Cardiac fibroblast (primary cell): ENCODE measurements around the gene ACAP2.
"Not testable (repeated sequence)": the region's sequence is repeated elsewhere in the genome, so short reads cannot be mapped to it uniquely, and the experiment has no call there.

ENCODE experiments used
- DNase-seq, 2 donors: peaks; one replicate each; pipeline versions ENCODE4 v3.0.0 to v3.0.0-alpha.2; 2010; ENCODE audit warnings: low read depth in 2 of 2
- H3K4me3 ChIP-seq, 2 donors: replicated peaks in 1 of 2; 1 replicate in 1 of 2; 2 replicates in 1 of 2; pipeline ENCODE4 v1.5.1; 2011; ENCODE audit warnings: low read depth in 2 of 2, low read length in 2 of 2, mild to moderate bottlenecking in 2 of 2, moderate library complexity in 1 of 2
- TF ChIP-seq, protein P1 (sequence below): IDR thresholded peaks from one replicate; pipeline ENCODE4 v1.5.1; 2011; ENCODE audit warnings: low read depth, mild to moderate bottlenecking, low read length, inconsistent platforms

ACAP2 gene

DNA sequence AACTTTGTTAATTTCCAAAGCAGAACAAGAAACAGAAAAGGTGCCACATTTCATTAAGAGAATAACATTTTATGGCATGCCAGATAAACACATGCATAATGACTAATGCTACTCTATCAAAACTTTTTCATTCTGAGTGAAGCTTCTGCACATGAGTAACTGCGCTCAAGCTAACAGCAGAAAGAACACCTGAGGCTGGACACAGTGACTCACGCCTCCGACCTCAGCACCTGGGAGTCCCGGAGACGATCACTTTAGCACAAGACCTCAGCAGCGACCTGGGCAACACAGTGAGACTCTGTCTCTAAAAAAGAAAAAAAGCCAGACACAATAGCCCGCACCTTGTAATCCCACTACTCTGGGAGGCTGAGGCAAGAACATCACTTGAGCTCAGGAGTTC, 70.6 kb downstream of the ACAP2 start:
- no peak for DNase-seq
- H3K4me3 ChIP-seq, result no peak overlapping the region
- TF ChIP-seq, protein P1, sequence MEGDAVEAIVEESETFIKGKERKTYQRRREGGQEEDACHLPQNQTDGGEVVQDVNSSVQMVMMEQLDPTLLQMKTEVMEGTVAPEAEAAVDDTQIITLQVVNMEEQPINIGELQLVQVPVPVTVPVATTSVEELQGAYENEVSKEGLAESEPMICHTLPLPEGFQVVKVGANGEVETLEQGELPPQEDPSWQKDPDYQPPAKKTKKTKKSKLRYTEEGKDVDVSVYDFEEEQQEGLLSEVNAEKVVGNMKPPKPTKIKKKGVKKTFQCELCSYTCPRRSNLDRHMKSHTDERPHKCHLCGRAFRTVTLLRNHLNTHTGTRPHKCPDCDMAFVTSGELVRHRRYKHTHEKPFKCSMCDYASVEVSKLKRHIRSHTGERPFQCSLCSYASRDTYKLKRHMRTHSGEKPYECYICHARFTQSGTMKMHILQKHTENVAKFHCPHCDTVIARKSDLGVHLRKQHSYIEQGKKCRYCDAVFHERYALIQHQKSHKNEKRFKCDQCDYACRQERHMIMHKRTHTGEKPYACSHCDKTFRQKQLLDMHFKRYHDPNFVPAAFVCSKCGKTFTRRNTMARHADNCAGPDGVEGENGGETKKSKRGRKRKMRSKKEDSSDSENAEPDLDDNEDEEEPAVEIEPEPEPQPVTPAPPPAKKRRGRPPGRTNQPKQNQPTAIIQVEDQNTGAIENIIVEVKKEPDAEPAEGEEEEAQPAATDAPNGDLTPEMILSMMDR, result no peak

DNA sequence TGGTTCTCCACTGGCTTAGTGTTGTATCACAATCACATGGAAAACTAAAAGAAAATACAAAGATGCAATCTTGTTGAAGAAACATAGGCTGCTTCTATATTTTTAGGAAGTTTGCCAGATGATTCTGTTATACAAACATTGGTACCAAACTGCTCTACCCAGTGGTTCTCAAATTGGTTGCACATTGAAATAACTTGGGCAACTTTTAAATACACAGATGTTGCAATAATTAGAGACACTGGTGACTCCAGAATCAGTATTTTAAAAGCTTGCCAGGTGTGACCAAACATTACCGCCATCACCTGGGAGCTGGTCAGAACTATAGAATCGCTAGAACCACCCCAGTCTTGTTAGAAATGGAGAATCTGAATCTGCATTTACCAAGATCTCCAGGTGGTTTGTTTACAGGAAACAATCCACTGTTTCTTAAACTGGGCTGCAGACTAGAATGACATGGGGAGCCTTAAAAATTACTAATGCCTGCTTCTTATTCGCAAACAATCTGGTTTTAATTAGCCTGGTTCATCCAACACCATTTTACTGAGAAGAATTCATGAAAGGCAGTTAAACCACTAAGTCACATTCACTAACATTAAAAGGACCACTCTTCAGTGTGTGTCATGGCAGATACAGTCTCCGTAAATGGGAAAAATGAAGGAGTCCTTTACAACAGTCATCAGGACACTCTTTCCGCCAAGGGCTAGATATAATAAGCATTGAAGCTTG, 76.5 kb downstream of the ACAP2 start:
- TF ChIP-seq, protein P1, result no peak
- no peak overlapping the region for H3K4me3 ChIP-seq
- DNase-seq, result peak in 1 of 2 donors; percentile 26

- TF ChIP-seq, protein P1, result no peak
- no peak for DNase-seq
- no peak overlapping the region for H3K4me3 ChIP-seq
Observed at GRCh38 chr3:195365371-195365770, 77.4 kb downstream of the ACAP2 start.

GRCh38 chr3:195357797-195358196, 85.0 kb downstream of the ACAP2 start:
- not testable (repeated sequence) for DNase-seq, H3K4me3 ChIP-seq

DNA sequence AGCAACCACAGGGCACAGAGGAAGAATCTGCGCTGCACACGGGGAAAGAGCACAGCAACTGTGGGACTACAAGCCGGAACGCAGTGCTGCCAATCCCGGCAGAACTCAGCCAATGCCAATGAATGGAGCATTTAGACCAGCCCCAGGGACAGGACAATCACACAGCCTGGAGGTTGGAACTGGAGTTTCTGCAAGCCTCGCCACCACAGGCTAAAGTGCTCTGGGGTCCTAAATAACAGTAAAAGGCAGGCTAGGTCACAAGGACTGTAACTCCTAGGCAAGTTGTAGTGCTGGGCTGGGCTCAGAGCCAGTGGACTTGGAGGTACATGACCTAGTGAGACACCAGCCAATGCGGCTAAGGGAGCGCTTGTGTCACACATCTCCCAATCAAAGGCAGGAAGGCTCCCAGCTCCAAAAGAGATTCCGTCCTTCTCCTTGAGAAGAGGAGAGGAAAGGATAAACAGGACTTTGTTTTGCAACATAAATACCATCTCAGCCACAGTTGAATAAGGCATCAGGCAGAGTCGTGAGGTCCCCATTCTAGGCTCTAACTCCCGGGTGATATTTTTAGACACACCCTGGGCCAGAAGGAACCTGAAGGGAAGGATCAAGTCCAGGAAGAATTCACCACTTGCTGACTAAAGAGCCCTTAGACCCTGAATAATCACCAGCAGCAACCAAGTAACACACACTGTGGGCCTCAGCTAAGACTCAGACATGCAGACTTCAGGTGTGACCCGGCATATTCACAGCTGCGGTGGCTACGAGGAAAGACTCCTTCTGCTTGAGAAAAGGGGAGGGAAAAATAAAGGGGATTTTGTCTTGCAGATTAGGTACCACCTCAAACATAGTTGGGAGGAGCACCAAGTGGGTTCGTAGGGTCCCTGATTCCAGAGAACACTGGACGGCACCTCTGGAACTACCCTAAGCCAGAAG, 86.4 kb downstream of the ACAP2 start:
- DNase-seq, result peak; percentile 17 to 32
- TF ChIP-seq, protein P1, result no peak
- H3K4me3 ChIP-seq, result no peak overlapping the region

DNA sequence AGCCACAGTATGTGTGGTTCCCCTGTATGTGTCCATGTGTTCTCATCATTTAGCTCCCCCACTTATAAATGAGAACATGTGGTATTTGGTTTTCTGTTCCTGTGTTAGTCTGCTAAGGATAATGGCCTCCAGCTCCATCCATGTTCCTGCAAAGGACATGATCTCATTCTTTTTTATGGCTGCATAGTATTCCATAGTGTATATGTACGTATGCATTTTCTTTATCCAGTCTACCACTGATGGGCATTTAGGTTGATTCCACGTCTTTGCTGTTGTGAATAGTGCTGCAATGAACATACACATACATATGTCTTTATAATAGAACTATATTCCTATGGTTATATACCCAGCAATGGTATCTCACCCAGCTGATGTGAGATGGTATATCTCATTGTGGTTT, 88.8 kb downstream of the ACAP2 start:
- H3K4me3 ChIP-seq, DNase-seq: not testable (repeated sequence)

DNA sequence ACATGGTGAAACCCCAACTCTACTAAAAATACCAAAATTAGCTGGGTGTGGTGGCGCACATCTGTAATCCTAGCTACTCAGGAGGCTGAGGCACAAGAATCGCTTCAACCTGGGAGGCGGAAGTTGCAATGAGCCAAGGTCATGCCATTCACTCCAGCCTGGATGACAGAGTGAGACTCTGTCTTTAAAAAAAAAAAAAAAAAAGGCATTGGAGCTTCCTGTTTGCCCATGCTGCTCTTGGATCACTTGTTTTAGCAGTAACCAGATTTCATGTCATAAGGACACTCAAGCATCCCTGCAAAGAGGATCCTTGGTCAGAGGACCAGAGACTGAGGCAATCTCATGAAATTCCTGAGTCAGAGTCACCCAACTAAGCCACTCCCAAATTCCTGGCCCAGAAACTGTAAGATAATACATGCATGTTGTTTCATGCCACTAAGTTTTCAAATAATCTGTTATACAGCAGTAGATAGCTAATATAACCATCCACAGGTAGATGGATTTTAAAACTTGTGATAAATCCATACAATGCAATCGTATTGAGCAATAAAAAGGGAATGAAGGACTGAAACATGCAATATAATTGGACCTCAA, 89.8 kb downstream of the ACAP2 start:
- TF ChIP-seq, protein P1, result no peak
- peak; percentile 77 to 87 for DNase-seq
- no peak overlapping the region for H3K4me3 ChIP-seq
